ENCODE results near the gene ADPRS.

The ADPRS gene

GRCh38 chr1:36134505-36135329 is 46.0 kb downstream of the ADPRS start:
- peak in 1 of 2 donors; percentile 17 for DNase-seq

- DNase-seq: no peak
Observed at GRCh38 chr1:36135330-36135667, 46.6 kb downstream of the ADPRS start.

GRCh38 chr1:36135796-36136195 is 47.1 kb downstream of the ADPRS start:
- DNase-seq: no peak

- DNase-seq: no peak
Observed at GRCh38 chr1:36136535-36136934, 47.8 kb downstream of the ADPRS start.

- no peak for DNase-seq
Observed at GRCh38 chr1:36137226-36137625, 48.5 kb downstream of the ADPRS start.

- DNase-seq: no peak
Observed at GRCh38 chr1:36137776-36138175, 49.1 kb downstream of the ADPRS start.

GRCh38 chr1:36139521-36139920 is 50.8 kb downstream of the ADPRS start:
- no peak for DNase-seq

- no peak for DNase-seq
Observed at GRCh38 chr1:36142121-36142520, 53.4 kb downstream of the ADPRS start.

- no peak for DNase-seq
Observed at GRCh38 chr1:36143424-36143823, 54.7 kb downstream of the ADPRS start.

Measured in bone marrow (tissue), 2 donors.